GM23248 (cell line): ENCODE data around the gene TAS1R3.

Experiments
- EZH2 ChIP-seq: fragments of 200-600 bp; sonication (generic); IDR thresholded peaks from 2 replicates; pipeline ENCODE4 v1.6.1; 2018; ENCODE audit warnings: antibody characterized with exemption, mild to moderate bottlenecking; ENCODE audit not compliant: insufficient read depth, poor library complexity, severe bottlenecking
- EZH2phosphoT487 ChIP-seq: fragments of 200-600 bp; sonication (generic); IDR thresholded peaks from 2 replicates; pipeline ENCODE4 v1.6.1; 2018; ENCODE audit warnings: antibody characterized with exemption, moderate library complexity, mild to moderate bottlenecking, low read depth; ENCODE audit not compliant: insufficient read depth

GRCh38 chr1:1307923-1308755 lies 22.9 kb upstream of the TAS1R3 start, which contains the start of the genes ACAP3 and PUSL1:
- no peak for TF ChIP-seq EZH2
- no peak for TF ChIP-seq EZH2phosphoT487
